ENCODE data around the gene CTBS. TPM values are rescaled to one million over a fixed set of nuclear protein-coding genes. Genes with fewer than 3 reads are reported as not detected.
"Not testable (repeated sequence)": the region's sequence is repeated elsewhere in the genome, so short reads cannot be mapped to it uniquely, and the experiment has no call there.

CTBS gene
- total RNA-seq, 2 experiments from 2014 or later: 13.5 to 18.3 TPM

DNA sequence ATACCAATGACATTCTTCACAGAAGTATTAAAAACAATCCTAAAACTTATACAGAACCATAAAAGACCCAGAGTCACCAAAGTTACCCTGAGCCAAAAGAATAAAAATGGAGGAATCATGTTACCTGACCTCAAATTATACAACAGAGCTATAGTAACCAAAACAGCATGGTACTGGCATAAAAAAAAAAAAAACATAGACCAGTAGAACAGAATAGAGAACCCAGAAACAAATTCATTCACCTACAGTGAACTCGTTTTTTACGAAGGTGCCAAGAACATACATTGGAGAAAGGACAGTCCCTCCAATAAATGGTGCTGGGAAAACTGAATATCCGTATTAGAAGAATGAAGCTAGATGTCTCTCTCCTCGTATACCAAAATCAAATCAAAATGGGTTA lies 65.2 kb downstream of the CTBS start:
- peaks cover 8% of the 10 kb centered on the region for H3K4me1 Mint-ChIP-seq (ENCODE audit: low read depth)
- ATAC-seq (no peak), DNase-seq (no peak)
- ChIA-PET POLR2A (interaction anchor here (0.6 kb wide), 1 partner anchor 220 kb away, joined by 3 read pairs; no protein-coding TSS in a partner anchor), CTCF (interaction anchor here (0.9 kb wide), 1 partner anchor 110 kb away, joined by 3 read pairs; no protein-coding TSS in a partner anchor)
- intact Hi-C loops (cut with micrococcal nuclease): loop anchor here (5.0 kb wide), 1 partner anchor 178 kb away; no protein-coding TSS in a partner anchor
- no peaks in the 10 kb centered on the region for H3K27me3 Mint-ChIP-seq
- peaks cover 24% of the 10 kb centered on the region for H3K36me3 Mint-ChIP-seq (ENCODE audit: low read depth)
- no peak overlapping the region for H3K4me3 Mint-ChIP-seq
- H3K27ac Mint-ChIP-seq: no peak overlapping the region
- peaks cover 7% of the 10 kb centered on the region for H3K9me3 Mint-ChIP-seq
- TF ChIP-seq, protein P1, sequence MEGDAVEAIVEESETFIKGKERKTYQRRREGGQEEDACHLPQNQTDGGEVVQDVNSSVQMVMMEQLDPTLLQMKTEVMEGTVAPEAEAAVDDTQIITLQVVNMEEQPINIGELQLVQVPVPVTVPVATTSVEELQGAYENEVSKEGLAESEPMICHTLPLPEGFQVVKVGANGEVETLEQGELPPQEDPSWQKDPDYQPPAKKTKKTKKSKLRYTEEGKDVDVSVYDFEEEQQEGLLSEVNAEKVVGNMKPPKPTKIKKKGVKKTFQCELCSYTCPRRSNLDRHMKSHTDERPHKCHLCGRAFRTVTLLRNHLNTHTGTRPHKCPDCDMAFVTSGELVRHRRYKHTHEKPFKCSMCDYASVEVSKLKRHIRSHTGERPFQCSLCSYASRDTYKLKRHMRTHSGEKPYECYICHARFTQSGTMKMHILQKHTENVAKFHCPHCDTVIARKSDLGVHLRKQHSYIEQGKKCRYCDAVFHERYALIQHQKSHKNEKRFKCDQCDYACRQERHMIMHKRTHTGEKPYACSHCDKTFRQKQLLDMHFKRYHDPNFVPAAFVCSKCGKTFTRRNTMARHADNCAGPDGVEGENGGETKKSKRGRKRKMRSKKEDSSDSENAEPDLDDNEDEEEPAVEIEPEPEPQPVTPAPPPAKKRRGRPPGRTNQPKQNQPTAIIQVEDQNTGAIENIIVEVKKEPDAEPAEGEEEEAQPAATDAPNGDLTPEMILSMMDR (IDR thresholded peaks at IDR 0.05): no peak

DNA sequence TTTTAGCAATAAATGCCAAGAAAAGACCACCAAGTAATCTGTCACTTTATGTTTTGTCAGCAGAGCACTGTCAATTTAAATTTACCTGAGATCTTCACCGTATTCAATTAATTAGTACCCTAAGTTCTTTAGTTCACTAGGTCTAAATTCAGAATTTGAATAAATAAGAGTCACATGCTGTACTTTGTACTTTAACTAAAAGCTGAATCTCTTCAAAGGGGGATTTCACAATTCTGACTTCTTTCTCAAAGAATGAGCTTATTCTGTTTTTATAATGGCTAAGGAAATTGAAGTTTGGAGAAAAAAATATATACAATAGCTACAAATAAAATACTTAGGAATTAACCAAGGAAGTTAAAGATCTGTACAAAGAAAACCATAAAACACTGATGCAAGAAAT lies 65.7 kb downstream of the CTBS start:
- Mint-ChIP-seq H3K4me3 (peak overlapping the region; percentile 2), H3K27me3 (no peaks in the 10 kb centered on the region), H3K36me3 (ENCODE audit: low read depth) (peaks cover 25% of the 10 kb centered on the region), H3K4me1 (ENCODE audit: low read depth) (peaks cover 13% of the 10 kb centered on the region), H3K27ac (no peak overlapping the region), H3K9me3 (peaks cover 7% of the 10 kb centered on the region)
- CTCF ChIA-PET: interaction anchor here (0.9 kb wide), 1 partner anchor 111 kb away, joined by 3 read pairs; no protein-coding TSS in a partner anchor
- POLR2A ChIA-PET: interaction anchor here (0.6 kb wide), 1 partner anchor 220 kb away, joined by 3 read pairs; no protein-coding TSS in a partner anchor
- ATAC-seq: no peak
- no peak for DNase-seq
- intact Hi-C loops (cut with micrococcal nuclease): loop anchor here (5.0 kb wide), 1 partner anchor 179 kb away; no protein-coding TSS in a partner anchor
- TF ChIP-seq, protein P1 (IDR thresholded peaks at IDR 0.05): no peak

GRCh38 chr1:84507887-84508286 lies 66.4 kb downstream of the CTBS start:
- H3K36me3 Mint-ChIP-seq (ENCODE audit: low read depth): peaks cover 28% of the 10 kb centered on the region
- POLR2A ChIA-PET, DNase-seq, H3K9me3 Mint-ChIP-seq, H3K27me3 Mint-ChIP-seq, CTCF ChIA-PET, ATAC-seq, H3K27ac Mint-ChIP-seq, H3K4me3 Mint-ChIP-seq: not testable (repeated sequence)
- intact Hi-C loops (cut with micrococcal nuclease): loop anchor here (5.0 kb wide), 1 partner anchor 179 kb away; no protein-coding TSS in a partner anchor
- H3K4me1 Mint-ChIP-seq (ENCODE audit: low read depth): peaks cover 20% of the 10 kb centered on the region

- CTCF ChIA-PET: interaction anchor here (0.7 to 2.3 kb wide), 12 partner anchors 23 to 438 kb away, joined by 3 to 12 read pairs (median 3); partner anchors contain the start of gene CTBS
- DNase-seq (no peak), ATAC-seq (no peak)
- intact Hi-C loops (cut with micrococcal nuclease): loop anchor here (5.0 kb wide), 1 partner anchor 180 kb away; no protein-coding TSS in a partner anchor
- H3K27me3 Mint-ChIP-seq: no peaks in the 10 kb centered on the region
- peaks cover 30% of the 10 kb centered on the region for H3K36me3 Mint-ChIP-seq (ENCODE audit: low read depth)
- TF ChIP-seq, protein P1 (IDR thresholded peaks at IDR 0.05): no peak
- H3K27ac Mint-ChIP-seq: peak overlapping the region; percentile 98
- peak overlapping the region; percentile 99 for H3K4me3 Mint-ChIP-seq
- H3K4me1 Mint-ChIP-seq (ENCODE audit: low read depth): peaks cover 20% of the 10 kb centered on the region
- H3K9me3 Mint-ChIP-seq: peaks cover 7% of the 10 kb centered on the region
- POLR2A ChIA-PET: interaction anchor here (0.5 to 4.8 kb wide), 12 partner anchors 9 to 363 kb away, joined by 3 to 45 read pairs (median 3); partner anchors contain the start of genes CTBS, PRKACB and RPF1
These were observed 67.3 kb downstream of the CTBS start for GRCh38 chr1:84506729-84507453.

DNA sequence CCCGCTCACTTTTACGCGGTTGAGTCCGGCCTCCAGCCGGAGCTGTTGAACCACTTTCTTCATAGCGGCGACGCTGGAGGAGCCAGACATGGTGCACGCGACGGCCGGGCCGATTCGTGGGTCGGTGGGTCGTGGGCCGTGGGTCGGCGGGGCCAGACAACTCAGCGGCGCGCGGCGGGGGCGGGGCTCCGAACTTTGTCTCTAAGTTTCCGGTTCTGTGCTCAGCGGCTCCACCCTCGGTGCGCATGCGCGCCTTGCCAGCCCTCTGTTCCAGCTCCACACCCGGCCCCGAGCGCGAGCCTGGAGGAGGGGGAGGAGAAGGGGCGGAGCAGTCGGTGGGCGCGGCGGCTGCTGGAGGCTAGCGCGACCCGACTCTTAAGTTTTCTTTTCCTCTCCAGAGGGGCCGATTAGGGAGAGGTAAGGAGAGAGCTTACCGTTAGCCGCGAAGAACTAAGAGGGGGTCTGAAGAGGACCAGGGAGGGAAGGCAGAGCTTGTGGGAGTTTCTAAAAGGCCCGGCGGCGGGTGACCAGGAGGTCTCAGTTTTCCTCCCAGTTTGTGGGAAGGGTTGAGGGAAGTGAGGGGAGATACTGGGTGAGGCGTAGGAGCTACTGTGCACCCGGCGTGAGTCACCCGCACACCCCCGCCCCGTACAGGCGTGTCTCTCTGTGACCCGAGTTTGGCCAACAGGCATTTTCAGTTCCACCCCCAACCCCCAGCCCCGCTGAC lies 68.1 kb downstream of the CTBS start, which contains the start of the genes GNG5 and SPATA1:
Gene GNG5, minus strand, starts transcription at position 580 of the 727 bp plus-strand sequence. Its CDS starts 490 bp downstream, at position 90.
Gene SPATA1, plus strand, starts transcription at position 385 of the 727 bp plus-strand sequence. CDS start 9,974 bp downstream, outside the sequence.
- Mint-ChIP-seq H3K4me1 (ENCODE audit: low read depth) (peaks cover 27% of the 10 kb centered on the region), H3K27me3 (no peaks in the 10 kb centered on the region), H3K4me3 (peak within 1 kb of the TSS; percentile 99), H3K36me3 (ENCODE audit: low read depth) (peaks cover 37% of the 10 kb centered on the region), H3K27ac (peak within 1 kb of the TSS; percentile 99), H3K9me3 (peaks cover 7% of the 10 kb centered on the region)
- ChIA-PET POLR2A (interaction anchor here (0.5 to 4.8 kb wide), 13 partner anchors 9 to 362 kb away, joined by 3 to 45 read pairs (median 3); partner anchors contain the start of genes CTBS, PRKACB and RPF1), CTCF (interaction anchor here (0.7 to 2.3 kb wide), 12 partner anchors 24 to 439 kb away, joined by 3 to 12 read pairs (median 3); partner anchors contain the start of gene CTBS)
- TF ChIP-seq, protein P1 (IDR thresholded peaks at IDR 0.05): no peak
- ATAC-seq (peak; percentile 90), DNase-seq (peak; percentile 99)
- intact Hi-C loops (cut with micrococcal nuclease): loop anchor here (5.0 kb wide), 1 partner anchor 181 kb away; no protein-coding TSS in a partner anchor
